SU-DHL-6 (cell line): ENCODE results near the gene ATAD2B.

Source experiments
- H2AFZ ChIP-seq: fragments of 200-600 bp; sonication (generic); 2 replicates; pipeline ENCODE4 v1.6.1; 2014; ENCODE audit warnings: low read depth, mild to moderate bottlenecking, moderate library complexity, mixed read lengths, antibody characterized with exemption, low read length; ENCODE audit not compliant: severe bottlenecking
- H3F3A ChIP-seq: fragments of 200-600 bp; shearing (Covaris generic); 2 replicates; pipeline ENCODE4 v1.6.0; 2016; ENCODE audit warnings: antibody characterized with exemption, mild to moderate bottlenecking; ENCODE audit not compliant: insufficient read depth
- H3K27ac ChIP-seq: fragments of 200-600 bp; sonication (generic); 2 replicates; pipeline ENCODE4 v1.5.1; 2016; ENCODE audit warnings: low read depth, mild to moderate bottlenecking, low read length, moderate library complexity, mixed read lengths
- H3K27me3 ChIP-seq: fragments of 200-600 bp; sonication (generic), shearing (Covaris generic); 2 replicates; pipeline ENCODE4 v1.6.0; 2014; ENCODE audit warnings: mild to moderate bottlenecking, low read length
- H3K36me3 ChIP-seq: fragments of 200-600 bp; sonication (generic); 2 replicates; pipeline ENCODE4 v1.6.1; 2014; ENCODE audit warnings: mild to moderate bottlenecking, low read length, mixed read lengths
- H3K4me2 ChIP-seq: fragments of 300-600, 200-600 bp; shearing (Covaris generic), sonication (generic); 2 replicates; pipeline ENCODE4 v1.6.0; 2014; ENCODE audit warnings: low read length, low read depth, mild to moderate bottlenecking; ENCODE audit not compliant: poor library complexity, severe bottlenecking
- H3K4me3 ChIP-seq: fragments of 200-600 bp; sonication (generic); 2 replicates; pipeline ENCODE4 v1.5.1; 2014; ENCODE audit warnings: antibody characterized with exemption, low read length, mild to moderate bottlenecking, mixed read lengths; ENCODE audit not compliant: insufficient read depth, poor library complexity, severe bottlenecking
- H3K79me2 ChIP-seq: fragments of 200-600 bp; sonication (generic); 2 replicates; pipeline ENCODE4 v1.6.1; 2014; ENCODE audit warnings: mild to moderate bottlenecking, low read length, moderate library complexity; ENCODE audit not compliant: insufficient read depth
- H3K9ac ChIP-seq: fragments of 200-600 bp; sonication (generic); 2 replicates; pipeline ENCODE4 v1.7.0; 2014; ENCODE audit warnings: mild to moderate bottlenecking, low read length
- H3K9me2 ChIP-seq: fragments of 200-600 bp; sonication (generic); replicated peaks from 2 replicates; pipeline ENCODE4 v1.6.1; 2014; ENCODE audit warnings: low read length; ENCODE audit not compliant: insufficient read depth
- H3K9me3 ChIP-seq: fragments of 200-600 bp; sonication (generic); 2 replicates; pipeline ENCODE4 v1.6.1; 2014; ENCODE audit warnings: low read length, mixed read lengths; ENCODE audit not compliant: insufficient read depth
- H4K20me1 ChIP-seq: fragments of 200-600 bp; sonication (generic); 2 replicates; pipeline ENCODE4 v1.6.1; 2014; ENCODE audit warnings: low read depth, mild to moderate bottlenecking, antibody characterized with exemption, low read length, moderate library complexity, mixed read lengths
- CTCF ChIP-seq: fragments of 200-600 bp; sonication (generic); IDR thresholded peaks from one replicate; pipeline ENCODE4 v1.5.1; 2017; ENCODE audit warnings: antibody characterized with exemption, mild to moderate bottlenecking, low read length, moderate library complexity; ENCODE audit not compliant: insufficient read depth, poor library complexity, severe bottlenecking
- EZH2phosphoT487 ChIP-seq: fragments of 200-600 bp; sonication (generic), shearing (Covaris generic); conservative IDR thresholded peaks from 2 replicates; pipeline ENCODE4 v1.6.1; 2018; ENCODE audit warnings: mild to moderate bottlenecking, antibody characterized with exemption, low read length, moderate library complexity, mixed read lengths

ATAD2B gene

GRCh38 chr2:23703583-23704385 lies 223.1 kb downstream of the ATAD2B start:
- no peaks in the 10 kb centered on the region for H4K20me1 ChIP-seq
- H3K36me3 ChIP-seq = no peaks in the 10 kb centered on the region
- H3K4me3 ChIP-seq = no peak overlapping the region
- no peaks in the 10 kb centered on the region for H3K79me2 ChIP-seq
- H2AFZ ChIP-seq = no peak overlapping the region
- H3K27me3 ChIP-seq = no peaks in the 10 kb centered on the region
- H3K9me3 ChIP-seq = no peaks in the 10 kb centered on the region
- H3K4me2 ChIP-seq = no peak overlapping the region
- no peaks in the 10 kb centered on the region for H3F3A ChIP-seq
- H3K27ac ChIP-seq = no peak overlapping the region
- no peaks in the 10 kb centered on the region for H3K9me2 ChIP-seq
- no peak overlapping the region for H3K9ac ChIP-seq
- no peak for TF ChIP-seq CTCF
- TF ChIP-seq EZH2phosphoT487 = no peak

GRCh38 chr2:23703037-23703582 lies 223.8 kb downstream of the ATAD2B start:
- TF ChIP-seq EZH2phosphoT487 = no peak
- no peak for TF ChIP-seq CTCF
- no peaks in the 10 kb centered on the region for H3F3A ChIP-seq
- H4K20me1 ChIP-seq = no peaks in the 10 kb centered on the region

GRCh38 chr2:23700627-23701026 lies 226.3 kb downstream of the ATAD2B start:
- no peaks in the 10 kb centered on the region for H4K20me1 ChIP-seq
- no peaks in the 10 kb centered on the region for H3K79me2 ChIP-seq
- no peaks in the 10 kb centered on the region for H3F3A ChIP-seq
- TF ChIP-seq EZH2phosphoT487 (no peak), CTCF (no peak)
- no peak overlapping the region for H3K4me3 ChIP-seq
- no peaks in the 10 kb centered on the region for H3K9me3 ChIP-seq
- no peaks in the 10 kb centered on the region for H3K27me3 ChIP-seq
- no peak overlapping the region for H3K4me2 ChIP-seq
- H3K9ac ChIP-seq = no peak overlapping the region
- H3K36me3 ChIP-seq = no peaks in the 10 kb centered on the region
- H3K9me2 ChIP-seq = no peaks in the 10 kb centered on the region
- H2AFZ ChIP-seq = no peak overlapping the region
- H3K27ac ChIP-seq = no peak overlapping the region

More at GRCh38 chr2:23703037-23703582, 223.8 kb downstream of the ATAD2B start:
- no peak overlapping the region for H2AFZ ChIP-seq
- no peaks in the 10 kb centered on the region for H3K9me2 ChIP-seq
- no peaks in the 10 kb centered on the region for H3K9me3 ChIP-seq
- no peak overlapping the region for H3K27ac ChIP-seq
- H3K79me2 ChIP-seq = no peaks in the 10 kb centered on the region
- H3K27me3 ChIP-seq = no peaks in the 10 kb centered on the region
- no peak overlapping the region for H3K9ac ChIP-seq
- H3K4me3 ChIP-seq = no peak overlapping the region
- H3K36me3 ChIP-seq = no peaks in the 10 kb centered on the region
- H3K4me2 ChIP-seq = no peak overlapping the region
